Measurements from ENCODE around the gene SELE. TPM values are rescaled to one million over a fixed set of nuclear protein-coding genes. Genes with fewer than 3 reads are reported as not detected.

Gene SELE
- total and polyA plus RNA-seq, 2 of the 13 experiments (the other 11 are each of a cell fraction or from before 2014, with no cell fraction given) = 0.04 to 0.09 TPM

- ChIA-PET CTCF (ENCODE audit: low intra/inter-chr PET ratio, low total read pairs) (no interaction called here), POLR2A (interaction anchor here (1.2 kb wide), 1 partner anchor 30 kb away, joined by 3 read pairs; a partner anchor contains a TSS)
- intact Hi-C loops (cut with micrococcal nuclease; ENCODE audit: unreplicated experiment) (no loop called here), in situ Hi-C loops (cut with HindIII; ENCODE audit: extremely low pct_ligation_motif_present, low pct_unique_long_range_greater_than_20kb) (no loop called here)
- no peaks in the 10 kb centered on the region for H4K20me1 ChIP-seq (ENCODE audit: insufficient read depth, low read length)
- H3K27ac ChIP-seq (ENCODE audit: extremely low read length, insufficient read depth, low read length) = no peak overlapping the region
- H3K9ac ChIP-seq (ENCODE audit: insufficient read depth, low read depth, low read length) = no peak overlapping the region
- H3K4me3 ChIP-seq (replicated peaks in 1 of 3; ENCODE audit: insufficient read depth in 1 of 3, low read depth in 2 of 3, low read length in 3 of 3) = no peak overlapping the region
- TF ChIP-seq MAFF (IDR thresholded peaks at IDR 0.05; ENCODE audit: low read depth, low read length) = peak; percentile 57; the same call in 1 of the 2 replicates
- TF ChIP-seq PCBP1 (IDR thresholded peaks at IDR 0.05; ENCODE audit: borderline replicate concordance, low read depth, low read length) = no peak
- peak; percentile 49 to 71 for TF ChIP-seq MAFK (conservative IDR thresholded peaks at IDR 0.05 in 1 of 2, IDR thresholded peaks at IDR 0.05 in 1 of 2; ENCODE audit: low read length in 2 of 2)
- TF ChIP-seq ZNF784 (CRISPR knock-in tag; IDR thresholded peaks at IDR 0.05; ENCODE audit: borderline replicate concordance) = no peak
- H3K79me2 ChIP-seq (ENCODE audit: insufficient read depth, low read length) = no peaks in the 10 kb centered on the region
- DNase-seq (ENCODE audit: low spot score) (no peak), ATAC-seq (no peak), FAIRE-seq (no peak)
- H3K36me3 ChIP-seq (replicated peaks in 1 of 2; ENCODE audit: control insufficient read depth in 1 of 2, insufficient read depth in 2 of 2, low read length in 2 of 2) = no peaks in the 10 kb centered on the region
- H3K9me3 ChIP-seq (ENCODE audit: low read length) = no peaks in the 10 kb centered on the region
- H3K27me3 ChIP-seq (ENCODE audit: control insufficient read depth in 1 of 2, insufficient read depth in 2 of 2, low read length in 2 of 2) = no peaks in the 10 kb centered on the region
- H3K4me1 ChIP-seq (ENCODE audit: insufficient read depth, low read length) = peaks cover 28% of the 10 kb centered on the region
- 10% methylated on average over 1 of the region's 1 CpG for WGBS (ENCODE audit: low lambda C conversion rate)
- no TSS peak for BruUV-seq (replicated peaks)
- no peak overlapping the region for H3K4me2 ChIP-seq (ENCODE audit: low read depth, low read length)
- no peak overlapping the region for H2AFZ ChIP-seq (ENCODE audit: low read length)
Measured at GRCh38 chr1:169764919-169765318, 31.0 kb upstream of the SELE start.

GRCh38 chr1:169762699-169763098 lies 28.8 kb upstream of the SELE start:
- DNase-seq (ENCODE audit: low spot score) (no peak), FAIRE-seq (no peak), ATAC-seq (no peak)
- Histone ChIP-seq H3K36me3 (replicated peaks in 1 of 2; ENCODE audit: control insufficient read depth in 1 of 2, insufficient read depth in 2 of 2, low read length in 2 of 2) (no peaks in the 10 kb centered on the region), H4K20me1 (ENCODE audit: insufficient read depth, low read length) (no peaks in the 10 kb centered on the region), H3K9me3 (ENCODE audit: low read length) (peaks cover 6% of the 10 kb centered on the region; the same call in 1 of the 2 replicates), H3K27ac (ENCODE audit: extremely low read length, insufficient read depth, low read length) (no peak overlapping the region), H3K79me2 (ENCODE audit: insufficient read depth, low read length) (no peaks in the 10 kb centered on the region), H3K27me3 (ENCODE audit: control insufficient read depth in 1 of 2, insufficient read depth in 2 of 2, low read length in 2 of 2) (no peaks in the 10 kb centered on the region), H3K4me3 (replicated peaks in 1 of 3; ENCODE audit: insufficient read depth in 1 of 3, low read depth in 2 of 3, low read length in 3 of 3) (no peak overlapping the region), H3K4me1 (ENCODE audit: insufficient read depth, low read length) (peaks cover 31% of the 10 kb centered on the region), H3K4me2 (ENCODE audit: low read depth, low read length) (no peak overlapping the region), H2AFZ (ENCODE audit: low read length) (no peak overlapping the region), H3K9ac (ENCODE audit: insufficient read depth, low read depth, low read length) (no peak overlapping the region)
- ChIA-PET CTCF (ENCODE audit: low intra/inter-chr PET ratio, low total read pairs) (no interaction called here), POLR2A (interaction anchor here (1.0 kb wide), 1 partner anchor 32 kb away, joined by 3 read pairs; no protein-coding TSS in a partner anchor)
- intact Hi-C loops (cut with micrococcal nuclease; ENCODE audit: unreplicated experiment) = no loop called here
- 100% methylated on average over 1 of the region's 1 CpG for WGBS (ENCODE audit: low lambda C conversion rate)
- BruUV-seq (replicated peaks) = no TSS peak
- in situ Hi-C loops (cut with HindIII; ENCODE audit: extremely low pct_ligation_motif_present, low pct_unique_long_range_greater_than_20kb) = no loop called here
- TF ChIP-seq SP1 (IDR thresholded peaks at IDR 0.05) = no peak
- no peak for TF ChIP-seq SP1 (CRISPR knock-in tag; IDR thresholded peaks at IDR 0.05)
- TF ChIP-seq RAD21 (CRISPR knock-in tag; IDR thresholded peaks at IDR 0.05) = no peak
- no peak for TF ChIP-seq MIXL1 (CRISPR knock-in tag; IDR thresholded peaks at IDR 0.05)
- no peak for TF ChIP-seq ZSCAN20 (CRISPR knock-in tag; IDR thresholded peaks at IDR 0.05; ENCODE audit: borderline replicate concordance)
- no peak for TF ChIP-seq PHF5A (CRISPR knock-in tag; IDR thresholded peaks at IDR 0.05; ENCODE audit: low read depth, unreplicated experiment)
- no peak for TF ChIP-seq CBFB (CRISPR knock-in tag; IDR thresholded peaks at IDR 0.05)
- TF ChIP-seq RFX1 (IDR thresholded peaks at IDR 0.05) = no peak

Measured in HepG2 (cell line).